Measurements from ENCODE around the gene KDM3A. TPM values are rescaled to one million over a fixed set of nuclear protein-coding genes. Genes with fewer than 3 reads are reported as not detected.

Gene KDM3A
- total and polyA plus RNA-seq, 2 of the 8 experiments (the other 6 are each of a cell fraction or from before 2014, with no cell fraction given) = 15.8 to 29.2 TPM

GRCh38 chr2:86522711-86523110 is 81.5 kb downstream of the KDM3A start:
- ChIA-PET POLR2A (ENCODE audit: partially characterized antibody) (no interaction called here), CTCF (ENCODE audit: partially characterized antibody) (no interaction called here)
- Histone ChIP-seq H2AK5ac (ENCODE audit: low read depth, low read length) (no peak overlapping the region), H3K27ac (ENCODE audit: low read depth, low read length) (no peak overlapping the region), H4K5ac (ENCODE audit: insufficient read length, low read depth, low read length) (no peak overlapping the region), H3K79me1 (ENCODE audit: low read depth, low read length) (no peaks in the 10 kb centered on the region), H3K79me2 (ENCODE audit: control insufficient read depth in 1 of 2, insufficient read depth in 2 of 2, low read length in 2 of 2) (no peaks in the 10 kb centered on the region), H2BK20ac (ENCODE audit: low read length) (no peak overlapping the region), H3K4ac (replicated peaks; ENCODE audit: insufficient read length, low read depth, low read length) (no peak overlapping the region), H3K14ac (ENCODE audit: insufficient read length) (no peak overlapping the region), H4K20me1 (replicated peaks in 1 of 2; ENCODE audit: control insufficient read depth in 1 of 2, insufficient read depth in 2 of 2, low read length in 2 of 2) (no peaks in the 10 kb centered on the region), H3K36me3 (ENCODE audit: control insufficient read depth in 2 of 4, insufficient read depth in 4 of 4, low read length in 3 of 4) (no peaks in the 10 kb centered on the region; a peak in 2 of 8 replicates), H3K4me3 (ENCODE audit: extremely low read depth in 1 of 4, insufficient read depth in 2 of 4, low read depth in 3 of 4, low read length in 4 of 4) (no peak overlapping the region), H3K9ac (replicated peaks in 1 of 4; ENCODE audit: extremely low read depth in 1 of 4, low read depth in 3 of 4, low read length in 3 of 4) (no peak overlapping the region), H4K8ac (ENCODE audit: extremely low read depth, insufficient read depth, low read length) (no peak overlapping the region), H3K23me2 (ENCODE audit: low read depth, low read length) (no peaks in the 10 kb centered on the region), H3K4me2 (ENCODE audit: insufficient read depth in 1 of 2, low read depth in 2 of 2, low read length in 2 of 2) (no peak overlapping the region), H2BK12ac (ENCODE audit: low read depth, low read length) (no peak overlapping the region), H3K56ac (replicated peaks; ENCODE audit: insufficient read length, low read depth, low read length) (no peak overlapping the region), H4K91ac (replicated peaks; ENCODE audit: insufficient read length, low read length) (no peak overlapping the region), H3K23ac (ENCODE audit: insufficient read length) (no peak overlapping the region), H2BK15ac (ENCODE audit: low read length) (no peak overlapping the region), H3K9me3 (ENCODE audit: insufficient read depth in 2 of 2, low read depth in 1 of 2, low read length in 1 of 2) (0 out of 4 replicates have a peak, but pooled peaks cover 0 to 9% of the 10 kb centered on the region in 2 experiments), H3K27me3 (replicated peaks in 1 of 4; ENCODE audit: control insufficient read depth in 3 of 4, extremely low read depth in 1 of 4, insufficient read depth in 3 of 4, low read length in 3 of 4) (no peaks in the 10 kb centered on the region), H2BK120ac (replicated peaks; ENCODE audit: low read depth, low read length) (no peak overlapping the region), H3K4me1 (replicated peaks in 1 of 4; ENCODE audit: control insufficient read depth in 3 of 4, insufficient read depth in 4 of 4, low read length in 3 of 4) (no peaks in the 10 kb centered on the region), H2AFZ (ENCODE audit: low read length) (no peak overlapping the region), H2BK5ac (ENCODE audit: low read depth, low read length) (no peak overlapping the region), H3K18ac (ENCODE audit: extremely low read depth, low read length) (no peak overlapping the region)
- WGBS, 2 experiments (ENCODE audit: extremely low coverage in 1 of 2, insufficient coverage in 1 of 2, insufficient read length in 1 of 2, insufficient replicate concordance in 2 of 2, low coverage in 1 of 2, low lambda C conversion rate in 2 of 2, missing lambda C conversion rate in 1 of 2) = 81% methylated on average over 2 of the region's 2 CpGs; no CpG with 5 or more reads in 1 of the 2 experiments
- TF ChIP-seq RXRA (IDR thresholded peaks at IDR 0.05; ENCODE audit: insufficient read depth, low read depth, low read length) = no peak
- TF ChIP-seq RBBP5 (IDR thresholded peaks at IDR 0.05; ENCODE audit: borderline replicate concordance, low read depth, low read length) = no peak
- DNase-seq (ENCODE audit: low read depth in 1 of 2, low spot score in 2 of 2) = no peak
- FAIRE-seq = no peak
